Amniotic stem cell (primary cell): ENCODE data around the gene CARMIL3.
"Not testable (repeated sequence)": the region's sequence is repeated elsewhere in the genome, so short reads cannot be mapped to it uniquely, and the experiment has no call there.

Experiments used
- DNase-seq: peaks from one replicate; lab custom pipeline; 2025; lab: John Stamatoyannopoulos, UW

CARMIL3 gene

DNA sequence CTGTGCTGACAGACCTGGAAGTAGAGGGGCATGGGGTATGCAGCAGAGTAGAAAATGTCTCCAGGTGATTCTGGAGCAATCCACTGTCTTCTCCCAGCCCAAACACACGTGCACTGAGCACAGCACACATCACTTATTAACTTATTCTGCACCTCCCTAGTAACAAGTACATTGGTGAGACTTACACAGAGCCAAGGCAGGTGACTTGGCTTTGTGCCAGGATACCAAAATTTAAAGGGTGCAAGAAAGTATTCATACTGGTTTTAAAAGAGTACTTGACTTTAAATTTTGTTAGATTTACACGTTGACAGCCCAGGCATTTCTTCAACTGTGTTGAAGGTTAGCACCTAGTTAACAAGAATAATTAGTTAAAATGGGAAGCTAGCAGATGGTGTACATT lies 11.1 kb upstream of the CARMIL3 start:
- no peak for DNase-seq

DNA sequence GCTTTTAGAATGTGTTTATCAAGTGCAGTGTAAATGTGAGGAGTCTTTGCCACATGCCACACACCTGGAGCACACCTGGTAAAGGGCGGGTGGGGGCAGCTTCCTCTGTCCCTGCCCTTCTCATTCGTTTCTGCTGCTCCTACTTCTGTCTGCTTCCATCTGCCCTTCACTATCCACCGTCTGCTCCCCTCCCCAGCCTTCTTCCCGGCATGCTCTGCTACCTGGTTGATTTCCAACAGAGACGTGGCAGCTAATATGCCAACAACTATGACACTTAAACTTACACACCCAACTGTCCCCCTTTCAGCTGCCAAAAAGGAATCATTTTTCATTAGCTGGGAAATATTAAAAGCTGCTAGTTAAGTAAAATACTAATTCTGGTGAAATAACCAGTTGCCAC lies 9.1 kb upstream of the CARMIL3 start:
- DNase-seq, result no peak

GRCh38 chr14:24049002-24049401 lies 2.8 kb upstream of the CARMIL3 start:
- not testable (repeated sequence) for DNase-seq

GRCh38 chr14:24050753-24051152 lies 1.1 kb upstream of the CARMIL3 start:
- not testable (repeated sequence) for DNase-seq

GRCh38 chr14:24051176-24051788 lies 527 bp upstream of the CARMIL3 start:
- no peak for DNase-seq

GRCh38 chr14:24052656-24053547 lies 1.1 kb downstream of the CARMIL3 start:
- DNase-seq, result no peak

DNA sequence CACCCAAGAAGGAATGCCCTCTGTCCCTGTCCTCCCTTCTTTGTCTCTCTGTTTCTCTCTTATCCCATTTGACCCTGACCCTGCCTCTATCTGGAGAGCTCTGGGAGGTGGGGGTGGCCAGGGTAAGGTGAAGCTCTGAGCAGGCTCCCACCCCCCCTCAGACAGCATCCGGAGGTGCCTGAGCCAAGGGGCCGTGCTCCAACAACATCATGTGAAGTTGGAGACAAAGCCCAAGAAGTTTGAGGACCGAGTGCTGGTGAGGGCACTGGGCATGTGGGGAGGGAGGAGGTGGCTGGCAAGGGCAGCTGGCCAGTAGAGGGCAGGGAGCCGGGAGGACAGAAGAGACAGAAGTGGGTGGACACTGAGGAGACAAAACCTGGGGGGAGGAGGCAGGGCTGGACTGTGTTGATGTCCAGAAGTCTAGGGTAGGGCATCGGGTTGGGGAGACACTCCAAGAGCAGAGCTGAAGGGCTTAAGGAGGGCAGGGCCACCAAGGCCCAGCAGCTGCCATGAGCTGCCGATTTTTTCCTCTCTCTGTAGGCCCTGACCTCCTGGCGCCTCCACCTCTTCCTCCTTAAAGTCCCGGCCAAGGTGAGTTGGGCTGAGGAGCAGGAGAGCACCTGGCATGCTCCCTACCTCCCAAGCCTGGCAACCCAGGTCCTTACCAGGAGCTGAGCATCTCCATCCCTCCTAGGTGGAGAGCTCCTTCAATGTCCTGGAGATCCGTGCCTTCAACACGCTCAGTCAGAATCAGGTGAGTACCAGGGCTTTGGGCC lies 1.9 kb downstream of the CARMIL3 start:
- DNase-seq, result no peak

DNA sequence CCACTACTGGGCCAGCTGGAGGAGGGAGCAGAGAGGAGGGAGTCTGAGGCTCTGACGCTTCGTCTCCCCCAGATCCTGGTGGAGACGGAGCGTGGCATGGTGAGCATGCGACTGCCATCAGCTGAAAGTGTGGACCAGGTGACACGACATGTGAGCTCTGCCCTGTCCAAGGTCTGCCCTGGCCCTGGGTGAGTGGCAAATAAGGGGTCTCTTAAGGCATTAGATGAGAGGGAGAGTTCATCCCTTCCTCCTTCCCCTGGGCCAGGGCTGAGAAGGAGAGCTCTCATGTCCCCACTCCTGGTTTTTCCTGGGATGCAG lies 2.5 kb downstream of the CARMIL3 start:
- no peak for DNase-seq

- no peak for DNase-seq
Observed at GRCh38 chr14:24054646-24055045, 2.8 kb downstream of the CARMIL3 start.

DNA sequence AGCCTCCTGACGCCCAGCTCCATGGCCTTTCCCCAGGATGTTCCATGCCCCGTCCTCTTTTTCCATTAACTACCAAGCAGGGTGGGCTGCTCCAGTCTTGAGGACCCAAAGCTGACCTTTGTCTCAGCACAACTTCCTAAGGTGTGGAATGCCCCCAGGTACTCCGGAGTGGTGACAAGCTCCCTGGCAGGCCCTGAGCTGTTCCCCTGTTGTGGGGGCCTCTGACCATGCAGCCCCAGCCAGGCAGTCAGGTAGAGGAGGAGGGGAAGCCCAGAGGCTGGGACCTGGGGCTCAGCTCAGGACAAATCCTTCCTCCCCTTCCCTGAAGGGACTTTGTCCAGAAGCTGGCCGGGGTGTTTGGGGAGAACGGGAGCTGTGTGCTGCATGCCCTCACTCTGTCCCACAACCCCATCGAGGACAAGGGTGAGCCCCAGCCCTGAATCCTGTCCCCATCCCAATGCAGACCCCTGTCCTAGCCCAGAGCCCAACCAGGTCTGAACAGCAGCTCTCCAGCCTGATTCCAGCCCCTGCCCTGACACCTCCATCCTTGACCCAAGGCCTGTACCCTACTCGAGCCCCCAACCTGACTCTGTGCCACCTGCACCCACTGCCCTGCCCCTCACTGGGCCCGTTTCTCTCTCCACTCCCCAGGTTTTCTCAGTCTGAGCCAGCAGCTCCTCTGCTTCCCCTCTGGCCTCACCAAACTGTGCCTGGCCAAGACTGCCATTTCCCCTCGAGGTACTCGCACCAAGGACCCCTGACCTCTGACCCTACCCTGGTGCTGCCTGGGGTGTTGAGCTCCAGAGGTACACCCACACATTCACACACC lies 4.4 kb downstream of the CARMIL3 start:
- no peak for DNase-seq

- no peak for DNase-seq
Observed at GRCh38 chr14:24056800-24057184, 5.0 kb downstream of the CARMIL3 start.

DNA sequence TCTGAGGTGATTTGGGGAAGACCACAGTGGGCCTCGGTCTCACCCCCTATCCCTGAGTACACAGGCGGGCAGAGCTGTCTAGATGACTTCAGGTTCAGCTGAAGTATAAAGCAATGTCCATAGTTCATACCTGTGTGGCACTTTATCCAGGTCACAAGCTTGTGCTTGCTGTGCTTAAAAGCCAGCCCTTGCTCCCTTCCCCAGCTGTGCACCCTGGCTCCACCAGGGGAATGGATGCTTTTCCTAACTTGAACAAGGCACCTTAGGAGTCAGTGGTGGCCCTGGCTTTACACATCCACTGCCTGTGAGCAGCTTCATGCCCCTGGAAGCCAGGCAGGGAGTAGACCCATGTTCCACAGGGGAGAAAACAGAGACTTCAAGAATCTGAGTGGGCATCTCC lies 5.5 kb downstream of the CARMIL3 start:
- DNase-seq, result no peak

- no peak for DNase-seq
Observed at GRCh38 chr14:24057867-24058259, 6.1 kb downstream of the CARMIL3 start.

- peak; percentile 58 for DNase-seq
Observed at GRCh38 chr14:24058260-24058950, 6.6 kb downstream of the CARMIL3 start.

DNA sequence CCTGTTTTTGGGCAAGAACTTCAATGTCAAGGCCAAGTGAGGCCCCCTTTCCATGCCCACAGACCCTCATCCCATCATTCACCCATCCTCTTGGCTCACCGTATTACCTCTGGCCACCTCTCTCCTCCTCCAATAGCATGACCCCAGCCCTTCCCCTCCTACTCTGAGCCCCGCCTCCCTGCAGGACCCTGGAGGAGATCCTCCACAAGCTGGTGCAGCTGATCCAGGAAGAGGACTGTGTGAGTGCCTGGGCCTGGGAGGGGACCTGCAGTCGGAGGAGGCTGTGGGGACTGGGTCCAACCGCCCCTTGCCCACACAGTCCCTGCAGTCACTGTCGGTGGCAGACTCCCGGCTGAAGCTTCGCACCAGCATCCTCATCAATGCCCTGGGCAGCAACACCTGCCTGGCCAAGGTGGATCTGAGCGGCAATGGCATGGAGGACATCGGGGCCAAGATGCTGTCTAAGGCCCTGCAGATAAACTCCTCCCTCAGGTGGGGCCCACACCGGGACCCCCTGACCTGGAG lies 7.2 kb downstream of the CARMIL3 start:
- DNase-seq, result no peak

GRCh38 chr14:24059841-24060388 lies 8.1 kb downstream of the CARMIL3 start:
- DNase-seq, result no peak

DNA sequence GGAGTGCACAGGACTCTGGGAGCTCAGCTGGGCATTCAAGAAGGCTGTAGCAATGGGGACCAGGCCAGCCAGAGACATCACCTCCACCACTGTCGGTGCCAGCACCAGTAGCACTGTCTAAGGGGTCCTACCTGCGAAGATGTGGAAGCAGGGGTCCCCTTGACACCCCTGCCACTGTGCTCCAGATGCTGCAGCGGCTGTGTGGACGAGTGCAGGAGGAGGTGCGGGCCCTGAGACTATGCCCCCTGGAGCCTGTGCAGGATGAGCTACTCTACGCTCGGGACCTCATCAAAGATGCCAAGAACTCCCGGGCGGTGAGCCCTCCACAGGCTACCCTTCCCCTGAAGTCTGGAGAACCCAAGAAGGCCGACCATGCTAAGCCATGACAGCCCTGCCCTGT lies 8.6 kb downstream of the CARMIL3 start:
- DNase-seq, result no peak

- DNase-seq, result no peak
Observed at GRCh38 chr14:24060984-24061913, 9.4 kb downstream of the CARMIL3 start.

GRCh38 chr14:24062216-24062980 lies 10.6 kb downstream of the CARMIL3 start:
- no peak for DNase-seq
